GM12874 (cell line): ENCODE data around the gene CALCR.

Experiments used
- CTCF ChIP-seq: IDR thresholded peaks from 2 replicates; pipeline ENCODE4 v1.5.1; 2011; ENCODE audit warnings: low read depth, mild to moderate bottlenecking, control low read depth, low read length, moderate library complexity; ENCODE audit not compliant: insufficient read depth

CALCR gene

GRCh38 chr7:93574646-93575554, at the start of gene CALCR:
CALCR (minus strand) TSS chr7:93574724; CDS start chr7:93486981, 87,743 bp downstream.
- no peak for TF ChIP-seq CTCF

DNA sequence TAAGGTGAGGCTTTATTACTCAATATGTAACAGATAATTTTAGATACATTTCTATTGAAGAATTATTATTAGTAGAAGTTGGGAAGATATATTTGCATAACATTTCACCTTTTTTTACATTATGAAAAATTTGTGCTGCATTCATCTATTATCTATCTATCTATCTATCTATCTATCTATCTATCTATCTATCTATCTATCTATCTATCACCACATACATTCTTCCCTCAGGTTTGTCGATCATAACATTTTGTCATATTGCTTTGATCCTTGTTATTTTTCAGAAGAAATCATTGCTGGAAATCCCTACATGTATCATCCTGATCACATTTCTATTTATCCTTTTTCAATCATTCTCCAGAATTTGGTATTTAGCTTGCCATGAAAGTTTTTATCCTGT, 49.3 kb upstream of the CALCR start:
- no peak for TF ChIP-seq CTCF

DNA sequence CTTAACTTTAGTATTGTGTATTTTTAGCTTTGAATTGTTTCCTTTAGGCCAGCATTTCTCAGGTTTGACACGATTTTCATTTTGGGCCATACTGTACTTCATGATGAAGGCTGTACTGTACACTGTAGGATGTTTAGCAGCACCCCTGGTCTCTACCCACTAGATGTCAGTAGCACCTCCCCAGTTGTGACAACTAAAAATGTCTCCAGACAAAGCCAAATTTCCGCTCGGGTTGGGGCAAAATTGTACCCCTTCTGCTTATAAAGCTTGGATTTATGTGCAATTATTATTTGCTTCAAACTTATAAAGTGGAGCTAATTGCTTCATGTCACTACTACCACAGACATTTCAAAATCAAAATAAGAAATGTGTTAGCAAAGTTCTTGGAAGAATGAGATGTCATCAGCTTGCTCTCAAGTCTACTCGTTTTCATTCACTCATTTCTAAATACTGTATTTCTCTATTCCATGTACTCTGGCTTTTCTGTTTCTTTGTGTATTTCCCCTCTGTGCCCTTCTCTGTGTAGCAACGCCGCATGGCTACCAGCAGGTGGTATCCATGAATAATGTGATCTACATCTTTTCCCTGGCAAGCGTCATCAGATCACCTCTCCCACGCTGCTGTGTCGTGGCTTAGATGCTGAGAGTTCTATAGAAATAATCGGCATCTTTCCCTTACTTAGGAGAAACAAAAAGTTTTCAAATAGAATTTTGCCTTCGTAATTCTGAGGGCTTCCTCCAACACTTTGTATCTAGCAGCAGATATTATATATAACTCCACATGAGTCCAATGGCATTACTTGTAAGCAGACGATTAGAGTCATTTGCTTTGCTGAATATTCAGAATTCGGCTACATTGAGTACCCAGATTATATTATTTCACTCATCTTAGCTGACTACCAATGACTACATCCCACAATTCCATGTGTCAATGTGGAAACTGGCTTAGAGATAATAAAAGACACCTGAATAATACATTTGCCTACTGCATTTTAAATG, 47.8 kb upstream of the CALCR start:
- TF ChIP-seq CTCF = peak; percentile 37

GRCh38 chr7:93620864-93621263, 46.3 kb upstream of the CALCR start:
- no peak for TF ChIP-seq CTCF

DNA sequence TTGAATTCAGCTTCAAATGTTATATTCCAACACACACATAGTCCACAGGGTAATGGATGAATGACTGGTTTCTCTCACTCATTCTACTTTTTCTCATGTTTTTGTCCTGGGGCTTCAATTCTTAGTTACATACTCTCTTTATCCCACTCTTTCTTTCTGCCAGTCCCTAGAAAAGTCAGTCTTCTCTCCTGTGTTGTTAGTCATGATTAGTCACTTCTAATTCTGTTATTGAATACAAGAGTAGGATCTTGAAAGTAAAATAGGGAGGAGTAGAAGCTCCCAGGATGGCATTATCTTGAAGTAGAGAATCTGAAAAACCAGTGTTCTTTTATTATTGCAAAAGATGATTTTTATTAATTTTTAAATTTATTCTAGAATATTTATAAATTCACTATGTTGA, 45.5 kb upstream of the CALCR start:
- TF ChIP-seq CTCF = no peak

- TF ChIP-seq CTCF = no peak
These were observed 26.8 kb upstream of the CALCR start for GRCh38 chr7:93601363-93601762.

DNA sequence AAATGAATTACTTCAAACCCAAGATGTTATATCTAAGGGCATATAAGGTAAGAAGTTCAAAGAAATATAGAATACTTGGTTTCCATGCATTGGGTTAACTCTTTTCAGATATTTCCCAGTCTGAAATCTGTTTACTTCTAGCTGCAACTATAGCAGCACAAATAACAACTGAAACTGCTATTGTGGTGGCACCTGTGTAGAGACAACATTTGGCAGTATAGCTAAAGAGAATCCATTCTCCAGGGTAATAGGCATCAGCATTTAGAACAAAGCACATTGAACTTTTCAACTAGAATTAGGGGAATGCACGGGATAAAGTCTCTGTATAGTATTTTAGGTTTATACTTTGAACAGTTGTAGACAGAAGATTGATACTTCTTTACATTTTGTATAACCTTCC, 19.7 kb upstream of the CALCR start:
- TF ChIP-seq CTCF = no peak
